CD4-positive, alpha-beta T cell (primary cell): ENCODE data around the gene GALNT2. TPM values are rescaled to one million over a fixed set of nuclear protein-coding genes. Genes with fewer than 3 reads are reported as not detected.

Experiments
- ATAC-seq: fragments of 200-7000 bp; cut with Tn5 transposase; one replicate; pipeline ENCODE4 v1.10.0; 2022; ENCODE audit warnings: mild to moderate bottlenecking; ENCODE audit not compliant: poor library complexity
- CTCF ChIA-PET: fragments of 350-600 bp; sonication (Branson Sonifier 250); formaldehyde crosslinking; loops from one replicate; lab custom pipeline; 2021; ENCODE audit warnings: antibody characterized with exemption, inconsistent platforms; lab: Charles Lee
- POLR2A ChIA-PET: fragments of 350-600 bp; sonication (Branson Sonifier 250); formaldehyde crosslinking; loops from one replicate; lab custom pipeline; 2021; ENCODE audit warnings: antibody characterized with exemption, inconsistent platforms; lab: Charles Lee
- DNase-seq, 14 experiments: peaks; one replicate each; pipeline ENCODE4 v3.0.0-alpha.2; 2013 to 2020; ENCODE audit warnings: mixed read lengths in 2 of 14
- H3K27ac ChIP-seq, 2 donors: one replicate each; pipeline versions ENCODE4 v1.5.1 to v1.7.0; 2013; ENCODE audit warnings: low read length in 2 of 2, low read depth in 1 of 2, mild to moderate bottlenecking in 1 of 2
- H3K27me3 ChIP-seq, 2 experiments: 1 replicate in 1 of 2; 2 replicates in 1 of 2; pipeline versions ENCODE4 v1.6.1 to v1.7.0; 2013; ENCODE audit warnings: low read length in 2 of 2, control low read depth in 1 of 2, mild to moderate bottlenecking in 1 of 2, moderate library complexity in 1 of 2; ENCODE audit not compliant: insufficient read depth in 2 of 2, control insufficient read depth in 1 of 2
- H3K36me3 ChIP-seq: one replicate; pipeline ENCODE4 v1.6.1; 2013; ENCODE audit warnings: low read length, control low read depth; ENCODE audit not compliant: insufficient read depth
- H3K4me1 ChIP-seq: one replicate; pipeline ENCODE4 v1.6.1; 2013; ENCODE audit warnings: low read length, control low read depth; ENCODE audit not compliant: insufficient read depth
- H3K4me3 ChIP-seq: one replicate; pipeline ENCODE4 v1.5.1; 2013; ENCODE audit warnings: mild to moderate bottlenecking, low read length, moderate library complexity
- H3K9me3 ChIP-seq, 2 experiments: 1 replicate in 1 of 2; 2 replicates in 1 of 2; pipeline versions ENCODE4 v1.6.1 to v1.7.0; 2013; ENCODE audit warnings: low read length in 2 of 2, mild to moderate bottlenecking in 2 of 2, control low read depth in 1 of 2, moderate library complexity in 1 of 2; ENCODE audit not compliant: control insufficient read depth in 1 of 2, insufficient read depth in 1 of 2
- H3K27ac Mint-ChIP-seq: one replicate; pipeline ENCODE4 v1.8.0; 2020; ENCODE audit warnings: mixed read lengths
- H3K27me3 Mint-ChIP-seq: one replicate; pipeline ENCODE4 v1.8.0; 2021; ENCODE audit warnings: mixed read lengths
- H3K36me3 Mint-ChIP-seq: one replicate; pipeline ENCODE4 v1.8.0; 2021; ENCODE audit warnings: low read depth, mixed read lengths
- H3K4me1 Mint-ChIP-seq: one replicate; pipeline ENCODE4 v1.8.0; 2021; ENCODE audit warnings: low read depth, mixed read lengths
- H3K4me3 Mint-ChIP-seq: one replicate; pipeline ENCODE4 v1.8.0; 2020; ENCODE audit warnings: mild to moderate bottlenecking, mixed read lengths
- H3K9me3 Mint-ChIP-seq: one replicate; pipeline ENCODE4 v1.8.0; 2020; ENCODE audit warnings: mixed read lengths
- CTCF ChIP-seq: fragments of 200-600 bp; IDR thresholded peaks from one replicate; pipeline ENCODE4 v1.8.0; 2022; ENCODE audit warnings: antibody characterized with exemption, mild to moderate bottlenecking
- intact Hi-C, 2 experiments: fragments of 100-400 bp; cut with DNase I in 1 of 2; cut with micrococcal nuclease in 1 of 2; formaldehyde crosslinking; loops; one replicate each; pipeline versions ENCODE4 v1.15.1 to v1.9.0; 2023 to 2025; cut with DNase I, micrococcal nuclease
- total RNA-seq, 174 experiments: library from RNA in 2 of 174; stranded (reverse) in 2 of 174; gene quantifications; one replicate each; pipeline ENCODE4 v1.2.3 and lab custom pipeline; 2021 to 2026

GALNT2 gene
- total RNA-seq, 2 experiments from 2014 or later = 11.0 to 11.4 TPM

GRCh38 chr1:230293390-230293700 is 226.3 kb downstream of the GALNT2 start:
- CTCF ChIA-PET = no interaction called here
- ATAC-seq = no peak
- POLR2A ChIA-PET = no interaction called here

DNA sequence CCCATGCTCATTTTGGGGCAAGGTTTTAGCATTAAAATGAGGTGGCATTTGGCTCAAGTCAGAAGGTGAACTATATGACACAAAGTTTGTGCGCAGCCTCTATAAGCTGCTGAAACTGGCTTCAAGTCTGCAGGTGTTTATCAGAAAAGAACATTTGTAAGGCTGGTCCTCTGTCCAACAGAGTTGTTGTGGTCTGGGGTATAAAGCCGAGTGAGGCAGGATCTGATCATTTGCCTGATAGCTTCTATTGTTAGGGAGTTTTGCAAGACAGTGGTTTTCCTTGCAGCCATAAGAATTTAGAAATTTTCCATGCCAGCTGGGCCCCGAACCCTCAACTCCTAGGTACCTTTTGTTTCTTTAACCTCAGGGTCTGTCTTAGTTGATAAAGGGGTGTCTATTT is 228.3 kb downstream of the GALNT2 start:
- H3K4me1 Mint-ChIP-seq = no peaks in the 10 kb centered on the region
- peaks cover 37% of the 10 kb centered on the region for H3K27me3 Mint-ChIP-seq
- H3K27me3 ChIP-seq = peaks cover 0 to 3% of the 10 kb centered on the region in 2 experiments
- no peak for DNase-seq
- CTCF ChIA-PET = no interaction called here
- no peak overlapping the region for H3K27ac Mint-ChIP-seq
- H3K4me1 ChIP-seq = no peaks in the 10 kb centered on the region
- no peaks in the 10 kb centered on the region for H3K36me3 Mint-ChIP-seq
- TF ChIP-seq CTCF = no peak
- no peak overlapping the region for H3K4me3 Mint-ChIP-seq
- H3K36me3 ChIP-seq = no peaks in the 10 kb centered on the region
- H3K27ac ChIP-seq = no peak overlapping the region
- POLR2A ChIA-PET = no interaction called here
- H3K9me3 ChIP-seq = no peaks in the 10 kb centered on the region
- no peaks in the 10 kb centered on the region for H3K9me3 Mint-ChIP-seq
- no peak overlapping the region for H3K4me3 ChIP-seq
- no peak for ATAC-seq
- intact Hi-C loops = no loop called here

More at GRCh38 chr1:230293390-230293700, 226.3 kb downstream of the GALNT2 start:
- H3K27me3 Mint-ChIP-seq = peaks cover 37% of the 10 kb centered on the region
- H3K27me3 ChIP-seq = peaks cover 0 to 3% of the 10 kb centered on the region in 2 experiments
- TF ChIP-seq CTCF = no peak
- H3K36me3 Mint-ChIP-seq = no peaks in the 10 kb centered on the region
- H3K27ac ChIP-seq = no peak overlapping the region
- intact Hi-C loops = no loop called here
- no peak overlapping the region for H3K27ac Mint-ChIP-seq
- H3K4me3 ChIP-seq = no peak overlapping the region
- no peaks in the 10 kb centered on the region for H3K9me3 Mint-ChIP-seq
- no peaks in the 10 kb centered on the region for H3K36me3 ChIP-seq
- no peak overlapping the region for H3K4me3 Mint-ChIP-seq
- H3K9me3 ChIP-seq = no peaks in the 10 kb centered on the region
- H3K4me1 Mint-ChIP-seq = no peaks in the 10 kb centered on the region
- H3K4me1 ChIP-seq = no peaks in the 10 kb centered on the region
- DNase-seq = peak in 1 of 14 experiments; percentile 20

GRCh38 chr1:230299191-230300006 is 232.4 kb downstream of the GALNT2 start:
- Histone ChIP-seq H3K4me3 (no peak overlapping the region), H3K9me3 (no peaks in the 10 kb centered on the region), H3K27ac (no peak overlapping the region), H3K4me1 (no peaks in the 10 kb centered on the region), H3K36me3 (no peaks in the 10 kb centered on the region), H3K27me3 (no peaks in the 10 kb centered on the region)
- Mint-ChIP-seq H3K27me3 (peaks cover 10% of the 10 kb centered on the region), H3K9me3 (no peaks in the 10 kb centered on the region), H3K27ac (no peak overlapping the region), H3K4me3 (no peak overlapping the region), H3K36me3 (no peaks in the 10 kb centered on the region), H3K4me1 (no peaks in the 10 kb centered on the region)
- CTCF ChIA-PET = no interaction called here
- TF ChIP-seq CTCF = no peak
- DNase-seq (no peak), ATAC-seq (no peak)
- POLR2A ChIA-PET = no interaction called here
- intact Hi-C loops = loop anchor here in 1 of 2 experiments (10.0 kb wide), 1 partner anchor 1635 kb away; no protein-coding TSS in a partner anchor
